Ovary (tissue), 10 donors: ENCODE results near the gene UQCC2. TPM values are rescaled to one million over a fixed set of nuclear protein-coding genes. Genes with fewer than 3 reads are reported as not detected.
A peak's percentile ranks its signal among the peaks of the same experiment; 100 is the strongest.

ENCODE experiments used
- DNase-seq, 5 donors: peaks; one replicate each; pipeline ENCODE4 v3.0.0-alpha.2; 2019 to 2020
- H3K27ac ChIP-seq, 2 donors: fragments of 200-600 bp; one replicate each; pipeline versions ENCODE4 v1.5.1 to v1.8.0; 2019 to 2022
- H3K27me3 ChIP-seq: fragments of 200-600 bp; one replicate; pipeline ENCODE4 v1.8.0; 2022
- H3K36me3 ChIP-seq: fragments of 200-600 bp; sonication (generic); one replicate; pipeline ENCODE4 v1.5.1; 2019
- H3K4me1 ChIP-seq: one replicate; pipeline ENCODE4 v1.8.1; 2013; ENCODE audit warnings: mild to moderate bottlenecking, moderate library complexity; ENCODE audit not compliant: insufficient read depth
- H3K4me3 ChIP-seq: fragments of 200-600 bp; sonication (generic); one replicate; pipeline ENCODE4 v1.5.1; 2017
- H3K9me3 ChIP-seq, 2 donors: fragments of 200-600 bp in 1 of 2; sonication (generic) in 1 of 2; one replicate each; pipeline versions ENCODE4 v1.5.1 to v1.8.1; 2013 to 2019; ENCODE audit warnings: mild to moderate bottlenecking in 1 of 2, moderate library complexity in 1 of 2
- EP300 ChIP-seq: sonication (generic); formaldehyde crosslinking; IDR thresholded peaks from one replicate; pipeline ENCODE4 v1.6.1; 2017; ENCODE audit warnings: antibody characterized with exemption
- POLR2A ChIP-seq: fragments of 450-650 bp; IDR thresholded peaks from one replicate; pipeline ENCODE4 v1.6.1; 2017; ENCODE audit warnings: antibody characterized with exemption, mild to moderate bottlenecking, moderate library complexity
- WGBS, 3 donors: extraction: QIAGEN DNeasy Blood & Tissue Kit in 1 of 3; methylation state at CpG; one replicate each; pipeline versions ENCODE4 v1.1.5 to v1.1.7; 2013 to 2017; 5-methylcytosine and 5-hydroxymethylcytosine counted together
- intact Hi-C, 4 donors: fragments of 100-400 bp; cut with DNase I; formaldehyde crosslinking; loops; one replicate each; pipeline versions ENCODE4 v1.11.0 to v1.15.1; 2022 to 2023
- long read RNA-seq, 3 donors: library from polyadenylated mRNA in 2 of 3; unstranded in 2 of 3; transcript quantifications; one replicate each; pipeline ENCODE4 v2.0.0 and lab custom pipeline, GENCODE V29; 2021 to 2026
- polyA plus RNA-seq, 2 donors: library from polyadenylated mRNA; stranded (reverse); fragments of 200-250 nt in 1 of 2; fragments of 350-450 nt in 1 of 2; fragmentation: Illumina TruSeq in 1 of 2; extraction: RNeasy Lipid Tissue Mini Kit (QIAGEN cat#74804) in 1 of 2; gene quantifications; one replicate each; pipeline ENCODE4 v1.2.3, GENCODE V29; 2013 to 2014
- total RNA-seq, 7 donors: library from RNA; depleted of rRNA in 2 of 7; stranded (reverse); fragments of >200 nt in 2 of 7; fragmentation: NEBNext Ultra II Directional in 3 of 7; extraction: Animal tissue kit (Norgen Biotek cat#: 25700) in 3 of 7; gene quantifications; one replicate each; pipeline versions ENCODE4 v1.1.0 to v1.2.4, GENCODE V29; 2016 to 2023
- TF ChIP-seq, protein P1 (sequence below), 3 donors: fragments of 450-650 bp in 2 of 3; fragments of 200-600 bp in 1 of 3; IDR thresholded peaks; one replicate each; pipeline versions ENCODE4 v1.5.1 to v1.8.0; 2016 to 2022; ENCODE audit warnings: antibody characterized with exemption in 3 of 3, mild to moderate bottlenecking in 1 of 3
- donor health status: DM: no; HTN: no; CAD: no; lungs with moderate emphysema.
- donor health status: DM: no; HTN: no; CAD: no.
- donor health status: Bipolar disorder and iron deficiency.
- donor health status: DM: yes; HTN: yes; CAD: no.
- donor health status: DM: no; HTN: no; CAD: no.
- donor health status: DM: yes; HTN: yes; CAD: no.

UQCC2 gene
- total RNA-seq (10 to 100 TPM in 6 of 7 donors, 1 to 10 TPM in 1; 9.1 to 65.2 (median 38.0) TPM), polyA plus RNA-seq (10 to 100 TPM; 28.7 to 52.4 TPM)
- long read RNA-seq, donor 1, full-length matches to known transcripts, result 13 of 19 reads
- long read RNA-seq, donor 1, partial matches to known transcripts, result 2 of 19 reads
- long read RNA-seq, donor 1, other reads (novel, unspliced or antisense), result 4 of 19 reads
- long read RNA-seq, donor 2, full-length matches to known transcripts, result 92 of 92 reads
- long read RNA-seq, donor 2, partial matches to known transcripts, result 0 of 92 reads
- long read RNA-seq, donor 2, other reads (novel, unspliced or antisense), result 0 of 92 reads
- long read RNA-seq, donor 3, full-length matches to known transcripts, result 44 of 53 reads
- long read RNA-seq, donor 3, partial matches to known transcripts, result 6 of 53 reads
- long read RNA-seq, donor 3, other reads (novel, unspliced or antisense), result 3 of 53 reads

DNA sequence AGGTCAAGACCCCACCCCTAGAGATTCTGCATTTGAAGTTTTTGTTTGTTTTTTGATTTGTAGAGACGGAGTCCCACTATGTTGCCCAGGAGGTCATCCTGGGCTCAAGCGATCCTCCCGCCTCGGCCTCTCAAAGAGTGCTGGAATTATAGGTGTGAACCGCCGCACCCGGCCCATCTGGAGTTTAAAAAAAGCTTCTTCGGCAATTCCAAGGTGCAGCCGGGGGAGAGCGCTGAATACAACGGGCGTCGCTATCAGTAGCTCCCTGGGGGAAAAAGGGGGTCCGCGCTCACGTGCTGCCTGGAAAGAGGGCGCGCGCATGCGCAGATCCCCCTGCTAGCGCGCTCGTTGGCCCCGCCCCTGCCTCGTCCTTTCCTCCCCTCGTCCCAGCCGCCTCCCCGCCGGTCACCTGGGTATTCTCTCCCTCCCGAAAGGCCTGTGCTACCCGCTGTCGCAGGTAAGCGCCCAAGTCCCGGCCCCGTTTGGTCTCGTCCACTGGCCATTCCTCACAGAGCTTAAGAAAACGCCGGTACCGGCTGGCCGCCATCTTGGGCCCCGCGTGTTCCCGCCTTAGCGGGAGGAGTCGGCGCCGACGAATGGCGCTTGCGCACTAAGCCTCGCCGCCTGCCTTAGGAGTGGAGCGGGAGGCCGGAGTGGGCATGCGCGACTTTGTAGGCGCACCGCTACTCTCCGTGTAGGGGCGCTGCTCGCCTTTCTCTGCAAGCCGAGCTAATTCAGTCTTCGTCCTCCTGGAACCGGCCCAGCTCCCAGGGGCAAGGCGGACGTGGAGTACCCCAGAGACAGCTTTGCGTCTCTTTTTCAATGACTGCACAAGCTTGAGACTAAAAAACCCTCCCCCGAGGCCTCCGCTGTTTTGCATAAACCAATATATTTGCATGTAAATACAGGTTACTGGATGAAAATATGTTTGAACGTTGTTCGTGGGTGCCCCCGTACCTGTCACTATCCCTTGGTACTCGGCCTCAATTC, at the start of gene UQCC2:
TSS of gene UQCC2 (minus strand) at position 561 of the 990 bp plus-strand sequence. CDS start at position 547, 14 bp downstream.
- no peaks in the 10 kb centered on the region for H3K36me3 ChIP-seq
- peak within 1 kb of the TSS; percentile 76 for H3K4me3 ChIP-seq
- no peaks in the 10 kb centered on the region for H3K9me3 ChIP-seq
- peak; percentile 97 to 99 (median 98) for DNase-seq
- TF ChIP-seq EP300, result no peak
- TF ChIP-seq, protein P1, sequence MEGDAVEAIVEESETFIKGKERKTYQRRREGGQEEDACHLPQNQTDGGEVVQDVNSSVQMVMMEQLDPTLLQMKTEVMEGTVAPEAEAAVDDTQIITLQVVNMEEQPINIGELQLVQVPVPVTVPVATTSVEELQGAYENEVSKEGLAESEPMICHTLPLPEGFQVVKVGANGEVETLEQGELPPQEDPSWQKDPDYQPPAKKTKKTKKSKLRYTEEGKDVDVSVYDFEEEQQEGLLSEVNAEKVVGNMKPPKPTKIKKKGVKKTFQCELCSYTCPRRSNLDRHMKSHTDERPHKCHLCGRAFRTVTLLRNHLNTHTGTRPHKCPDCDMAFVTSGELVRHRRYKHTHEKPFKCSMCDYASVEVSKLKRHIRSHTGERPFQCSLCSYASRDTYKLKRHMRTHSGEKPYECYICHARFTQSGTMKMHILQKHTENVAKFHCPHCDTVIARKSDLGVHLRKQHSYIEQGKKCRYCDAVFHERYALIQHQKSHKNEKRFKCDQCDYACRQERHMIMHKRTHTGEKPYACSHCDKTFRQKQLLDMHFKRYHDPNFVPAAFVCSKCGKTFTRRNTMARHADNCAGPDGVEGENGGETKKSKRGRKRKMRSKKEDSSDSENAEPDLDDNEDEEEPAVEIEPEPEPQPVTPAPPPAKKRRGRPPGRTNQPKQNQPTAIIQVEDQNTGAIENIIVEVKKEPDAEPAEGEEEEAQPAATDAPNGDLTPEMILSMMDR (IDR thresholded peaks at IDR 0.05), result peak; percentile 35 to 82 (median 48)
- TF ChIP-seq POLR2A, result peak; percentile 83
- H3K27me3 ChIP-seq, result no peaks in the 10 kb centered on the region
- WGBS, 3 donors, result 1 to 3% (median 2%) methylated on average over 69 to 73 of the region's 73 CpGs
- peaks cover 4% of the 10 kb centered on the region for H3K4me1 ChIP-seq
- H3K27ac ChIP-seq, result peak within 1 kb of the TSS; percentile 77 to 88
- intact Hi-C loops, result loop anchor here in 2 of 4 donors (10.0 kb wide), 1 partner anchor 443 kb away; no protein-coding TSS in a partner anchor

DNA sequence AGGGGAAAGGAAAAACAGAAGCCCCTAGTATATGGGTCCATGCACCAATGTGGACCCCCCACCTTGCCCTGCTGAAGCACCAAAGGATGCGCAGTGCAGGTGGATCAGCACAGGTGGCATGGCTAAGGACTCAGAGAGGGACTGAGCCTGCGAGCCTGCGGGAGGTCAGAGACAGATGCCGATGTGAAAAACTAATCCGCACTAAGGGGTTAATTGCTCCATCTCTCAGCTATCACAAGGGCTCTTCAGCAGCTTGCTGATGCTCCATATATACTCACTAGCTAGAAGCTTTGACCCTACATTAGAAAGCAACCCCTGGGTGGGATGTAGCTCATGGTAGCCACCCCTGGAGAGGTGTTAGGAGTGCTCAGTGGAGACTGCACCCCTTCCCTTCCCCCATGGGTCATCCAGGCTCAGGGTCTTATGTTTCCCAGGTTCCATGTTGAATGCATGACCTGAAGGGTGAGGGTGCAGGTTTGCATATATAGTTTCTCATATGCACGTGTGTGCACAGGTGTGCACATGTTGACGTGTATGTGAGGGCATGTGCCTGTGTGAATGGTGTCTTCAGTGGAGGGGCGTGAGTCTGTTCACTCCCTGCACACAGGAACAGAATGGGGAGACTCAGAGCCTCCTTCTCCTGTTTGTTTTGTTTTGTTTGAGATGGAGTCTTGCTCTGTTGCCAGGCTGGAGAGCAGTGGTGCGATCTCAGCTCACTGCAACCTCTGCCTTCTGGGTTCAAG, 48.6 kb upstream of the UQCC2 start:
- intact Hi-C loops, result loop anchor here in 1 of 4 donors (10.0 kb wide), 1 partner anchor 175 kb away; the partner anchor contains the start of gene BAK1
- no peaks in the 10 kb centered on the region for H3K36me3 ChIP-seq
- no peaks in the 10 kb centered on the region for H3K27me3 ChIP-seq
- no peaks in the 10 kb centered on the region for H3K4me1 ChIP-seq
- H3K27ac ChIP-seq, result no peak overlapping the region
- 77 to 79% (median 77%) methylated on average over 9 of the region's 9 CpGs for WGBS, 3 donors
- no peak for DNase-seq
- H3K9me3 ChIP-seq, result no peaks in the 10 kb centered on the region
- H3K4me3 ChIP-seq, result no peak overlapping the region
- TF ChIP-seq EP300 (no peak), POLR2A (no peak)
- TF ChIP-seq, protein P1 (IDR thresholded peaks at IDR 0.05), result no peak

DNA sequence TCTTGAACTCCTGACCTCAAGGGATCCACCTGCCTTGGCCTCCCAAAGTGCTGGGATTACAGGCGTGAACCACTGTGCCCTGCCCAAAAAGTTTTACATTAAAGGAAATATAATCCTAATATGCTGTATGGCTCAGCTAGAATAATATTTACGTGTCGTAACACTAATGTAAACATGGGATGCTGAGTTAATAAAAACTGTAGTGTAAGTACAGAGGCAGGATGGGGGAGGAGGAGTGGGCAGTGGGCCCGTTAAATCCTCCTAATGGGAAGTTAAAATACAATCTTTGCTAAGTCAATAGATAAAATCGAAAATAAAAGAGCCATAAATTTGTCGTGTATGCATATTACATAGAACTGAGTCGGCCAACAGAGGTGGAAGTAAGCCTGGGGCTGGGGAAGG, 47.3 kb upstream of the UQCC2 start:
- 48 to 58% (median 58%) methylated on average over 7 of the region's 7 CpGs for WGBS, 3 donors
- no peak overlapping the region for H3K27ac ChIP-seq

More for the DNA sequence above, 47.3 kb upstream of the UQCC2 start:
- intact Hi-C loops, result loop anchor here in 1 of 4 donors (10.0 kb wide), 1 partner anchor 174 kb away; the partner anchor contains the start of gene BAK1
- no peak overlapping the region for H3K4me3 ChIP-seq
- no peak for TF ChIP-seq POLR2A
- TF ChIP-seq, protein P1 (IDR thresholded peaks at IDR 0.05), result no peak
- TF ChIP-seq EP300, result no peak
- DNase-seq, result no peak
- no peaks in the 10 kb centered on the region for H3K36me3 ChIP-seq
- no peaks in the 10 kb centered on the region for H3K4me1 ChIP-seq
- H3K9me3 ChIP-seq, result no peaks in the 10 kb centered on the region
- H3K27me3 ChIP-seq, result no peaks in the 10 kb centered on the region
